ENCODE data around the gene WDR76. TPM values are rescaled to one million over a fixed set of nuclear protein-coding genes. Genes with fewer than 3 reads are reported as not detected.

WDR76 gene
- total RNA-seq, 1 donor: 7.6 TPM

GRCh38 chr15:43886558-43886957 lies 59.8 kb downstream of the WDR76 start:
- Histone ChIP-seq H3K4me2 (ENCODE audit: insufficient read depth, low read length) (no peak overlapping the region), H3K4me1 (ENCODE audit: insufficient read depth, low read length) (no peaks in the 10 kb centered on the region), H3K27me3 (ENCODE audit: insufficient read depth, low read length) (no peaks in the 10 kb centered on the region), H3K9me3 (ENCODE audit: low read depth, low read length) (no peaks in the 10 kb centered on the region), H3K4me3 (ENCODE audit: insufficient read depth, low read length) (no peak overlapping the region), H3K27ac (ENCODE audit: low read depth, low read length) (no peak overlapping the region), H4K20me1 (ENCODE audit: insufficient read depth, low read length) (no peaks in the 10 kb centered on the region), H3K79me2 (ENCODE audit: insufficient read depth, low read length) (no peaks in the 10 kb centered on the region), H3K36me3 (ENCODE audit: insufficient read depth, low read length) (no peaks in the 10 kb centered on the region), H2AFZ (ENCODE audit: low read length) (no peak overlapping the region)
- no peak for TF ChIP-seq CTCF (IDR thresholded peaks at IDR 0.05; ENCODE audit: extremely low read depth, low read depth, low read length)
- no peak for DNase-seq (ENCODE audit: insufficient read length, low spot score, missing footprints)

GRCh38 chr15:43887901-43888300 lies 61.1 kb downstream of the WDR76 start:
- DNase-seq (ENCODE audit: insufficient read length, low spot score, missing footprints): no peak
- Histone ChIP-seq H3K4me3 (ENCODE audit: insufficient read depth, low read length) (no peak overlapping the region), H3K4me1 (ENCODE audit: insufficient read depth, low read length) (no peaks in the 10 kb centered on the region), H3K9me3 (ENCODE audit: low read depth, low read length) (no peaks in the 10 kb centered on the region), H3K27ac (ENCODE audit: low read depth, low read length) (no peak overlapping the region), H4K20me1 (ENCODE audit: insufficient read depth, low read length) (no peaks in the 10 kb centered on the region), H3K36me3 (ENCODE audit: insufficient read depth, low read length) (no peaks in the 10 kb centered on the region), H3K27me3 (ENCODE audit: insufficient read depth, low read length) (no peaks in the 10 kb centered on the region), H3K4me2 (ENCODE audit: insufficient read depth, low read length) (no peak overlapping the region), H3K79me2 (ENCODE audit: insufficient read depth, low read length) (no peaks in the 10 kb centered on the region), H2AFZ (ENCODE audit: low read length) (no peak overlapping the region)
- TF ChIP-seq CTCF (IDR thresholded peaks at IDR 0.05; ENCODE audit: extremely low read depth, low read depth, low read length): no peak

GRCh38 chr15:43889042-43889441 lies 62.2 kb downstream of the WDR76 start:
- Histone ChIP-seq H3K27me3 (ENCODE audit: insufficient read depth, low read length) (no peaks in the 10 kb centered on the region), H2AFZ (ENCODE audit: low read length) (no peak overlapping the region), H3K4me3 (ENCODE audit: insufficient read depth, low read length) (no peak overlapping the region), H3K79me2 (ENCODE audit: insufficient read depth, low read length) (no peaks in the 10 kb centered on the region), H3K27ac (ENCODE audit: low read depth, low read length) (no peak overlapping the region), H3K4me2 (ENCODE audit: insufficient read depth, low read length) (no peak overlapping the region), H3K4me1 (ENCODE audit: insufficient read depth, low read length) (no peaks in the 10 kb centered on the region), H3K36me3 (ENCODE audit: insufficient read depth, low read length) (no peaks in the 10 kb centered on the region), H4K20me1 (ENCODE audit: insufficient read depth, low read length) (no peaks in the 10 kb centered on the region), H3K9me3 (ENCODE audit: low read depth, low read length) (no peaks in the 10 kb centered on the region)
- DNase-seq (ENCODE audit: insufficient read length, low spot score, missing footprints): no peak
- no peak for TF ChIP-seq CTCF (IDR thresholded peaks at IDR 0.05; ENCODE audit: extremely low read depth, low read depth, low read length)

GRCh38 chr15:43893956-43894355 lies 67.2 kb downstream of the WDR76 start:
- no peak overlapping the region for H3K27ac ChIP-seq (ENCODE audit: low read depth, low read length)
- no peak for DNase-seq (ENCODE audit: insufficient read length, low spot score, missing footprints)
- H2AFZ ChIP-seq (ENCODE audit: low read length): no peak overlapping the region
- no peak overlapping the region for H3K4me3 ChIP-seq (ENCODE audit: insufficient read depth, low read length)
- H3K27me3 ChIP-seq (ENCODE audit: insufficient read depth, low read length): no peaks in the 10 kb centered on the region
- H3K36me3 ChIP-seq (ENCODE audit: insufficient read depth, low read length): no peaks in the 10 kb centered on the region
- TF ChIP-seq CTCF (IDR thresholded peaks at IDR 0.05; ENCODE audit: extremely low read depth, low read depth, low read length): no peak
- no peak overlapping the region for H3K4me2 ChIP-seq (ENCODE audit: insufficient read depth, low read length)
- H3K9me3 ChIP-seq (ENCODE audit: low read depth, low read length): no peaks in the 10 kb centered on the region
- no peaks in the 10 kb centered on the region for H4K20me1 ChIP-seq (ENCODE audit: insufficient read depth, low read length)
- H3K4me1 ChIP-seq (ENCODE audit: insufficient read depth, low read length): no peaks in the 10 kb centered on the region
- H3K79me2 ChIP-seq (ENCODE audit: insufficient read depth, low read length): no peaks in the 10 kb centered on the region

All from osteoblast (primary cell).